ENCODE results near the gene PRSS27. TPM values are rescaled to one million over a fixed set of nuclear protein-coding genes. Genes with fewer than 3 reads are reported as not detected.

PRSS27 gene
- total and polyA plus RNA-seq, 2 of the 8 experiments (the other 6 are each of a cell fraction or from before 2014, with no cell fraction given) = 1.3 to 7.5 TPM

DNA sequence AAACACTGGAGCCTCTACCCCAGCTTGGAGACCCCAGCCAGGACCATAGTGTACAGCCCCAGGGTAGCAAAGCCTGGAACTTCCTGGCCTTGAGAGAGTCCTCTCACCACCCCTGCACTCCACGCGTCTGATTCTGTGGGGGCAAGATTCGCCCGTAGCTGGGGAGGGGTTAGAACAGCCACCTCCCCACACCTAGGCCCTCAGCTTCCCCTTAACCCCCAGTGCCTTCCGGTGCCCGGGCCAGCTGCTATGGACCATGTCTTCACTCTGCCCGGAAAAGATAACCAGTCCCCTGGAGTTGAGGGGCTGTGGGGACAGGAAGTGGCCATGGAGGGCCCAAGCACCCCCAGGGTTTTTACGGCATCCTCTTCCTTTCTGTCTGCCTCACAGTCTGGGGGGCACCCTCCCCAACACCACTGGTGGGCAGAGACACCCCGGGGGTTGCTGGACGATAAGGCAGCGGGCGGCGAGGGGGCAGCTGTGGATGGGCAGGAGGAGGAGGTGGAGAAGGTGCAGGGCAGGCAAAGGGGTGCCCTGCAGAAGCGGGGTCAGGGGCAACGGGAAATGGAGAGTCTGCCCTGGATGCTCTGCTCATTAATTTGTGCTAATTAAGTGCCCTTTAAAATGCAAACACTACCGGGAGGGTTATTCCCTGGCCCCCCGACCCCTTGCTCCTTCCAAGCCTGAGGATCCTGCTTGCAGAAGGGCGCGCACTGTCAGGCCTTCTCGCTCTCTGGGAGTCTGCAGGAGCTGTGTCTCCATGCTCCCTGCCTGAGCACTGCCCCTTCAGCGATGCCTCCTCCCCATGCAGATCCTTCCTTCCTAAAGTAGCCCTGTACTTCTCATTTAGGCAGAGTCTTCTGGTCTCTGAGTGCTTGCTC is 2.4 kb downstream of the PRSS27 start (continued):
- TF ChIP-seq KDM4A (IDR thresholded peaks at IDR 0.05; ENCODE audit: low read depth, low read length, severe bottlenecking) = no peak
- no peak for TF ChIP-seq PHF8 (conservative IDR thresholded peaks at IDR 0.05; ENCODE audit: low read depth, low read length)
- TF ChIP-seq ATF3 (IDR thresholded peaks at IDR 0.05; ENCODE audit: insufficient read depth, low read depth, low read length) = no peak
- TF ChIP-seq SP4 (IDR thresholded peaks at IDR 0.05; ENCODE audit: low read length) = no peak
- TF ChIP-seq CHD7 (IDR thresholded peaks at IDR 0.05; ENCODE audit: insufficient replicate concordance, low read length) = no peak
- no peak for TF ChIP-seq HDAC6 (IDR thresholded peaks at IDR 0.05; ENCODE audit: low read depth, low read length)
- TF ChIP-seq RFX5 (IDR thresholded peaks at IDR 0.05; ENCODE audit: borderline replicate concordance, low read depth, low read length) = no peak
- TF ChIP-seq RBBP5 (IDR thresholded peaks at IDR 0.05; ENCODE audit: borderline replicate concordance, low read depth, low read length) = no peak
